ENCODE measurements around the gene PTCH1. TPM values are rescaled to one million over a fixed set of nuclear protein-coding genes. Genes with fewer than 3 reads are reported as not detected.

Gene PTCH1
- total RNA-seq, 1 donor, result 1.7 TPM

DNA sequence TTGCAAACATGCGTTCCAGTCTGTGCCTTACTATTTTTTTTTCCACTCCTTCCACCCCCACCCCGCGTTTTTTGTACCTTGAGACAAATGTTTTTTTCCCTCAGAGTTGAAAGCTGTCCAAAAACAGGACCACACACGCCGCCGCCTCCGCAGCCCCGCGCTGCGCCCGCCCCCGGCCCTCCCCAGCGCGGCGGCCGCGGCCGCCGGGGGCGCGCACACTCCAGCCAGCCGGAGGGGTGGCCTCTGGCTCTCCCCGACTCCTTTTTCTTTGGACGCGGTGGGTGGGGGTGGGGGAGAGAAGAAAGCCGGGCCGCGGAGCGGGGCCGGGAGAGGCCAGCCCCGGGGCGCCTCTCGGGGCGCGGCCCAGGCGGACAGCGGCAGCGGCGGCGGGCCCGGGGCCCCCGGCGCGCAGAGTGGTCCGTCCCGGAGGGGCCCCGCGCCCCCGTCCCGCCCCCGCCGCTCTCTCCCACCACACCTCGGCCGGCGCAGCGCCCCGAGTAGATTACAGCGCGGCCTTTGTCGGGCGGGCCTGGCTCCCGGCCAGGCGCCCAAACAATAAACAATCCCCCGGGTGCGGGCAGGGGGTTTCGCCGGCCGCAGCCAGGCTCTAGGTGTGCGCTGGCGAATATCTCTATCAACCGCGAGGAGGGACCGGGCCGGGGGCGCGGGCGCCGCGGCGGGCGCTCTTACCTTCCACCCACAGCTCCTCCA is 10.9 kb downstream of the PTCH1 start:
- TF ChIP-seq, protein P1, sequence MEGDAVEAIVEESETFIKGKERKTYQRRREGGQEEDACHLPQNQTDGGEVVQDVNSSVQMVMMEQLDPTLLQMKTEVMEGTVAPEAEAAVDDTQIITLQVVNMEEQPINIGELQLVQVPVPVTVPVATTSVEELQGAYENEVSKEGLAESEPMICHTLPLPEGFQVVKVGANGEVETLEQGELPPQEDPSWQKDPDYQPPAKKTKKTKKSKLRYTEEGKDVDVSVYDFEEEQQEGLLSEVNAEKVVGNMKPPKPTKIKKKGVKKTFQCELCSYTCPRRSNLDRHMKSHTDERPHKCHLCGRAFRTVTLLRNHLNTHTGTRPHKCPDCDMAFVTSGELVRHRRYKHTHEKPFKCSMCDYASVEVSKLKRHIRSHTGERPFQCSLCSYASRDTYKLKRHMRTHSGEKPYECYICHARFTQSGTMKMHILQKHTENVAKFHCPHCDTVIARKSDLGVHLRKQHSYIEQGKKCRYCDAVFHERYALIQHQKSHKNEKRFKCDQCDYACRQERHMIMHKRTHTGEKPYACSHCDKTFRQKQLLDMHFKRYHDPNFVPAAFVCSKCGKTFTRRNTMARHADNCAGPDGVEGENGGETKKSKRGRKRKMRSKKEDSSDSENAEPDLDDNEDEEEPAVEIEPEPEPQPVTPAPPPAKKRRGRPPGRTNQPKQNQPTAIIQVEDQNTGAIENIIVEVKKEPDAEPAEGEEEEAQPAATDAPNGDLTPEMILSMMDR (IDR thresholded peaks at IDR 0.05; ENCODE audit: insufficient read depth, low read depth, low read length), result no peak
- DNase-seq (ENCODE audit: low read depth), result peak; percentile 78

DNA sequence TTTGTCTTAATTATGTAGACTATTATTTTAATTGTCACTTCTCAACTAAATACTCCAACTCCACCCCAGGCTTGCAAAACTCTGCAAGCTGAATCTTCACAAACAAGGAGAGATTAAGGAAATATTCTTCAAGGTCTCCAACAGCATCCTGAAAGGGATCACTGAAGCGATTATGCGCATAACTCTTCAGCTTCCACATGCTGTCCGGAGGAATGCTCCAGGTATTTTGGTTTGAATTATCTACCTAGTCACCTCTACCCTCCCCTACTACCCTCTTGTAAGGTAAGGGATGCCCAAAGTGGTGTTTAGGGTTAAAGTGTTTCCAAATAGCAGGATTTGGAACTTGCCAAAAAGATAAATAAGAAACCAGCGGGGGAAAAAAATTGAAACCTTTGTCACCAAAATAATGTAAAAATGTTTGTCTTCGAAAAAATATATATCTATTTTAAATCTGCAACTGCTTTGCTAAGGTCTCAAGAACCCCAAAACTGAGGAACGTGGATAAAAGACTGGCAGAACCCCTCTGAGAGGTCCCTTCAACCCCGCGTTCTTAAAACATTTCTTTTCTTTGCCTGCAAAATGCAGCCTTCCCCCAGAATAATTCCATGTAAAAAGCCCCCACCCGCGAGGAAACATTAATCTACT is 11.6 kb downstream of the PTCH1 start:
- no peak for DNase-seq (ENCODE audit: low read depth)
- TF ChIP-seq, protein P1 (IDR thresholded peaks at IDR 0.05; ENCODE audit: insufficient read depth, low read depth, low read length), result no peak
- peak overlapping the region; percentile 92 for H3K4me3 ChIP-seq (ENCODE audit: low read depth, low read length)

More for the DNA sequence above, 10.9 kb downstream of the PTCH1 start:
- peak overlapping the region; percentile 92 for H3K4me3 ChIP-seq (ENCODE audit: low read depth, low read length)

DNA sequence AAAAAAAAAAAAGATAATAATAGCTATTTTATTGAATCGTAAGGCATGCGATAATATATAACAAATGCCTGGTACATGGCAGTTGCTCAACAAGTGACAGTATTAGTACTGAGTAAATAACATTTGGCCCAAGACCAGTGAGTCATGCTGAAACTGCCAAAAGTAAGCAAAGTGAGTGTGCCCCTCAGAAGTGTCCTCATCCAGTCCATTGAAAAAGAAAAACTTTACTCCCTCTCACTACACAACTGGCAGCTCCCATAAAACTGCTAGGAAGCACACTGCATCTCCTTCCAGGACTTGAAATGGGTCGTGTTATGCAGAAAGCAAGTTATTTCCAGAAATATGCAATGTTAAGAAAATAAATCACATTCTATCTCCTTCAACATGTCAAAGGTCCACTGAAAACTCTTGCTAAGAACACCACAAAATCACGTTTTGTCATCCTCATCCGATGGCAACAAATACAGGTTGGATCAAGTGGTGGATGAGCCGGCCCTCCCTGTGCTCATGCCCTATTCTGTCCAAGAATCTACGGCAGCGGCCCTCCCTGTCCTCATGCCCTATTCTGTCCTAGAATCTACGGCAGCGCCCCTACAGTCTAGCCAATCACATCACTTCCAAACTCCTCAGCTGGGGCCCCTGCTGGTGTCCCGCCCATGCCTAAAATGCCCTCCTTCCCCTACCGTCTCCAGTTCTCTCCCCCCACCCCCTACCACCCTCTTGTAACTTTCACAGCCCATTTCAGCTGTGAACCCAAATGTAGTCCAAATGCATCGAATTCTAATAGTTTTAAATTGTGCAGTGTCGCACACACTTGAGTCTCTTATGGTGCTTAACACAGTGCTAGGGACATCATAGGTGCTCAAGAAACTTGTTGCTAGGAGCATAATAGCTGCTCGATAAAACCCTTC is 12.5 kb downstream of the PTCH1 start:
- H3K4me3 ChIP-seq (ENCODE audit: low read depth, low read length), result peak overlapping the region; percentile 92
- TF ChIP-seq, protein P1 (IDR thresholded peaks at IDR 0.05; ENCODE audit: insufficient read depth, low read depth, low read length), result peak; percentile 14
- DNase-seq (ENCODE audit: low read depth), result peak; percentile 79

DNA sequence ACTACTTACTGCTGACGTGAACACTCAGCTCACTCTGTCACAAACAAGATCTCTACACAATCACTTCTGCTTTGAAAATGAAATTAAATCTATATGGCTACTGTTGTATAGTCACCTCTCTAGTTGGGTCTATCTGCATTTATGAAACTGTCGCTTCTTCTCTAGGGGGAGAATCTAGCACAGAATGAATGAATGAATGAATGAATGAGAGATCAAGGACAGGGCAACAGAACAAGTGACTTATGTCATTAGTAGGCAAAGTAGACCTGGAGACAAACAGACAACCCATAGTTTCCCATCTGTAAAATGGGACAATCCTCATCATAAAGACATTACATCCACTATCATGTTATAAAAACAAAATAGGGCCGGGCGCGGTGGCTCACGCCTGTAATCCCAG is 13.4 kb downstream of the PTCH1 start:
- TF ChIP-seq, protein P1 (IDR thresholded peaks at IDR 0.05; ENCODE audit: insufficient read depth, low read depth, low read length), result no peak
- no peak overlapping the region for H3K4me3 ChIP-seq (ENCODE audit: low read depth, low read length)
- no peak for DNase-seq (ENCODE audit: low read depth)

DNA sequence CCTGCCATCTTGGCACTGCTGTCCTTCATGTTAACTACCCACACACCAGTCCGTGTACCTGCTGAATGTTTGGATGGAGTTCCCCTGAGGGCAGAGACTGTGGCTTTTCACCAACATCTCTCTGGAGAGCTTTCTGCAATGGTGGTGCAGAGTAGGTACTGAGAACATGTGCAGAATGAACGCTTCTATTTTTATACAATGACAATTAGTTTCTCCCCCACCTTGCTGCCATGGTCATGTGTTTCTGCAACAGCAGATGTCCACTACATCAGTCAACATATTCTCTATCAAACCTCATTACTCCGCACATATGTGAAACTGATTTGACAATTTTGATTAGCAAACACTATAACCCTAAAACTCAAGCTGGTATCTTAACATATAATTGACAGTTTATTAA is 14.5 kb downstream of the PTCH1 start:
- no peak for DNase-seq (ENCODE audit: low read depth)
- TF ChIP-seq, protein P1 (IDR thresholded peaks at IDR 0.05; ENCODE audit: insufficient read depth, low read depth, low read length), result no peak
- no peak overlapping the region for H3K4me3 ChIP-seq (ENCODE audit: low read depth, low read length)

DNA sequence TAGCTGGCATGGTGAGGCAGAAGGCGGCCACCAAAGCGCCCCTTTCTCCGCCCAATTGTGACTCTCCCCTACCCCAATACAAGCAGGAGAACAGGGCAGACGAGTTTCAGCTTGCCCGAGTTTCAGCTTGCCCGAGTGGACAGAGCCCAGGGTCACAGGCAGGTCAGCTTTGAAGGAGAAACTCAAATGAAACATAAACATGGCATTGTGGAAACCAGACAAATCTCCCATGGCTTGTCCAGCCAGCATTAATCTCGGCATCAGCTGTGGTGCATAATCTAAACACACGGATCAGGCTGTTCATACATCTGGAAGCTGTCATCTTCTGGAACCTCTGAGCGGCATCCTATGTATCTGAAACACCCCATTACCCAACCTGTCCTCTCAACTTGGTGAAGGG is 16.9 kb downstream of the PTCH1 start:
- DNase-seq (ENCODE audit: low read depth), result peak; percentile 98
- TF ChIP-seq, protein P1 (IDR thresholded peaks at IDR 0.05; ENCODE audit: insufficient read depth, low read depth, low read length), result no peak
- H3K4me3 ChIP-seq (ENCODE audit: low read depth, low read length), result no peak overlapping the region

Data from fibroblast of villous mesenchyme (primary cell).